SK-N-SH treated with all-trans-retinoic acid at 6 μM for 48 hours (cell line): Measurements from ENCODE around the gene PEX5L.

Experiments used
- ATAC-seq: fragments of 200-7000 bp; cut with Tn5 transposase; 3 replicates; pipeline ENCODE4 v1.9.1; 2020; ENCODE audit warnings: mild to moderate bottlenecking, moderate library complexity
- ARNTL ChIP-seq: fragments of 450-650 bp; formaldehyde crosslinking; IDR thresholded peaks from 2 replicates; pipeline ENCODE4 v1.5.0; 2020; ENCODE audit warnings: low read depth, mild to moderate bottlenecking, moderate library complexity, borderline replicate concordance
- CREB5 ChIP-seq: fragments of 250-450 bp; sonication (Bioruptor Pico); IDR thresholded peaks from 2 replicates; pipeline ENCODE4 v1.5.1; 2020; ENCODE audit warnings: low read depth, mild to moderate bottlenecking, moderate library complexity
- CSDC2 ChIP-seq: fragments of 250-450 bp; sonication (Bioruptor Pico); IDR thresholded peaks from 2 replicates; pipeline ENCODE4 v1.5.0; 2020; ENCODE audit warnings: mild to moderate bottlenecking, moderate library complexity
- CSRNP3 ChIP-seq: fragments of 250-450 bp; sonication (Bioruptor Pico); IDR thresholded peaks from 2 replicates; pipeline ENCODE4 v1.5.1; 2021; ENCODE audit warnings: mild to moderate bottlenecking, moderate library complexity
- ESRRG ChIP-seq: fragments of 250-450 bp; sonication (Bioruptor Pico); IDR thresholded peaks from 2 replicates; pipeline ENCODE4 v1.6.1; 2021; ENCODE audit warnings: mild to moderate bottlenecking
- GLIS3 ChIP-seq: fragments of 250-450 bp; sonication (Bioruptor Pico); IDR thresholded peaks from 2 replicates; pipeline ENCODE4 v1.5.0; 2020; ENCODE audit warnings: mild to moderate bottlenecking, moderate library complexity
- ISL1 ChIP-seq: fragments of 250-450 bp; sonication (Bioruptor Pico); IDR thresholded peaks from 2 replicates; pipeline ENCODE4 v2.1.2; 2022; ENCODE audit warnings: mild to moderate bottlenecking, moderate library complexity
- PATZ1 ChIP-seq: fragments of 250-450 bp; sonication (Bioruptor Pico); IDR thresholded peaks from 2 replicates; pipeline ENCODE4 v1.8.0; 2020; ENCODE audit warnings: mild to moderate bottlenecking, moderate library complexity, borderline replicate concordance
- PPARA ChIP-seq: fragments of 250-450 bp; sonication (Bioruptor Pico); IDR thresholded peaks from 2 replicates; pipeline ENCODE4 v1.5.0; 2020; ENCODE audit warnings: mild to moderate bottlenecking, borderline replicate concordance
- RARB ChIP-seq: fragments of 250-450 bp; sonication (Bioruptor Pico); IDR thresholded peaks from 2 replicates; pipeline ENCODE4 v1.8.0; 2021; ENCODE audit warnings: mild to moderate bottlenecking, moderate library complexity
- SNAI2 ChIP-seq: fragments of 250-450 bp; sonication (Bioruptor Pico); IDR thresholded peaks from 2 replicates; pipeline ENCODE4 v1.5.0; 2020; ENCODE audit warnings: mild to moderate bottlenecking, moderate library complexity
- TCF4 ChIP-seq: fragments of 250-450 bp; sonication (Bioruptor Pico); IDR thresholded peaks from 2 replicates; pipeline ENCODE4 v1.8.0; 2021; ENCODE audit warnings: mild to moderate bottlenecking, moderate library complexity, borderline replicate concordance
- TOX ChIP-seq: fragments of 250-450 bp; sonication (Bioruptor Pico); IDR thresholded peaks from 2 replicates; pipeline ENCODE4 v1.8.0; 2021; ENCODE audit warnings: mild to moderate bottlenecking, moderate library complexity, borderline replicate concordance
- ZFP3 ChIP-seq: fragments of 250-450 bp; sonication (Bioruptor Pico); IDR thresholded peaks from 2 replicates; pipeline ENCODE4 v1.5.0; 2020; ENCODE audit warnings: mild to moderate bottlenecking, moderate library complexity
- ZFP30 ChIP-seq: fragments of 450-650 bp; formaldehyde crosslinking; IDR thresholded peaks from 2 replicates; pipeline ENCODE4 v1.5.0; 2022; ENCODE audit warnings: mild to moderate bottlenecking, moderate library complexity
- ZNF565 ChIP-seq: fragments of 450-650 bp; formaldehyde crosslinking; conservative IDR thresholded peaks from 2 replicates; pipeline ENCODE4 v1.5.0; 2020; ENCODE audit warnings: low read depth, mild to moderate bottlenecking, moderate library complexity
- ZNF8 ChIP-seq: fragments of 450-650 bp; formaldehyde crosslinking; IDR thresholded peaks from 2 replicates; pipeline ENCODE4 v1.5.0; 2020; ENCODE audit warnings: mild to moderate bottlenecking, moderate library complexity
- TF ChIP-seq, protein P1 (sequence below): fragments of 250-450 bp; sonication (Bioruptor Pico); IDR thresholded peaks from 2 replicates; pipeline ENCODE4 v1.8.0; 2021; ENCODE audit warnings: low read depth, mild to moderate bottlenecking, moderate library complexity, borderline replicate concordance
- TF ChIP-seq, protein P2 (sequence below): fragments of 250-450 bp; sonication (Bioruptor Pico); IDR thresholded peaks from 2 replicates; pipeline ENCODE4 v1.5.0; 2020; ENCODE audit warnings: mild to moderate bottlenecking, moderate library complexity

Gene PEX5L

DNA sequence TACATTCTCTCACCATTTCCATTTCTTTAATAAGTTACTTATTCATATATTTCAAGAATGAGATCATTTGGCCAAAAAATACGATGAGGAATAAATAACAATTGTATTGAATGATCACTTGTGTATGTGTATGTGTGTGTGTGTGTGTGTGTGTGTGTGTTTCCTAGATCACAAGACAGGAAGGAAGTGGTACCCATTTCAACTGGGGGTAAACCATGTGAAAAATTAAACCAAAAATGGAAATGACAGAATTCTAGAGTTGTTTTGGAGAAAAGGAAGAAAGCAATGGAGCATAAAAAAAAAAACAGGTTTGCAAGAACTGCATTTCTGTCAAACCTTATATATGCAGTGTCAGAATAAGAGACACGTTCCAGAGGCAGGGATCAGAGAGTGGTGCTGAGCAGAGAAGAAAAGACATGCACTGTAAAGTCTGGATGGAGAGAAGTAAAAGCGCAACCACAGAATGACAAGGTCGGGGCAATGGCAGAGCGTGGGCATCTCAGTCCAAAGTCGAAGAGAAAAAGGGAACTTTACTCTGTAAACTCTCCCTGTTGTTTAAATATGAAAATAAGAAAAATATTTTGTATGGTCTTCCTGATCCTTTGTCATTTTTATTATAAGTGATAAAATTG, 75.5 kb downstream of the PEX5L start:
- TF ChIP-seq ZFP3 (CRISPR knock-in tag) (no peak), ESRRG (no peak), TOX (no peak), ZFP30 (CRISPR knock-in tag) (no peak), CSRNP3 (CRISPR knock-in tag) (no peak), TCF4 (no peak)
- TF ChIP-seq, protein P1, sequence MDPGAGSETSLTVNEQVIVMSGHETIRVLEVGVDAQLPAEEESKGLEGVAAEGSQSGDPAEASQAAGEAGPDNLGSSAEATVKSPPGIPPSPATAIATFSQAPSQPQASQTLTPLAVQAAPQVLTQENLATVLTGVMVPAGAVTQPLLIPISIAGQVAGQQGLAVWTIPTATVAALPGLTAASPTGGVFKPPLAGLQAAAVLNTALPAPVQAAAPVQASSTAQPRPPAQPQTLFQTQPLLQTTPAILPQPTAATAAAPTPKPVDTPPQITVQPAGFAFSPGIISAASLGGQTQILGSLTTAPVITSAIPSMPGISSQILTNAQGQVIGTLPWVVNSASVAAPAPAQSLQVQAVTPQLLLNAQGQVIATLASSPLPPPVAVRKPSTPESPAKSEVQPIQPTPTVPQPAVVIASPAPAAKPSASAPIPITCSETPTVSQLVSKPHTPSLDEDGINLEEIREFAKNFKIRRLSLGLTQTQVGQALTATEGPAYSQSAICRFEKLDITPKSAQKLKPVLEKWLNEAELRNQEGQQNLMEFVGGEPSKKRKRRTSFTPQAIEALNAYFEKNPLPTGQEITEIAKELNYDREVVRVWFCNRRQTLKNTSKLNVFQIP (CRISPR knock-in tag): no peak
- ATAC-seq: no peak

DNA sequence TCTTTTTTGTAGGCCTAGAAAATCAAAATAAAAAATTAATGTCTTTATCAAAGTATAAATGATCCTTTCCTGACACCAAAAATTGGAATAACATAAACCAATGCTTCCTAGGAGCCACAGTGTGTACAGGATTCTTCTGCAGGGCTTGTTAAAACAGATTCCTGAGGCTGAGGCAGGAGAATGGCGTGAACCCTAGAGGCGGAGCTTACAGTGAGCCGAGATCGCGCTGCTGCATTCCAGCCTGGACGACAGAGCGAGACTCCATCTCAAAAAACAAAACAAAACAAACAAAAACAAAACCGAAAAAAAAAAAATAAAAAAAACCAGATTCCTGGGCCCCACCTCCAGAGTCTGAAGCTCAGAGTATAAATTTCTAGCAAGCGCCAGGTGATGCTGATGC, 78.0 kb downstream of the PEX5L start:
- ATAC-seq: no peak
- TF ChIP-seq SNAI2 (no peak), CSRNP3 (CRISPR knock-in tag) (no peak), ZNF565 (CRISPR knock-in tag) (no peak), ZNF8 (CRISPR knock-in tag) (no peak), CREB5 (CRISPR knock-in tag) (no peak), ISL1 (CRISPR knock-in tag) (no peak), ARNTL (CRISPR knock-in tag) (no peak), GLIS3 (CRISPR knock-in tag) (no peak), CSDC2 (CRISPR knock-in tag) (no peak), ZFP3 (CRISPR knock-in tag) (no peak), TOX (no peak)
- TF ChIP-seq, protein P2, sequence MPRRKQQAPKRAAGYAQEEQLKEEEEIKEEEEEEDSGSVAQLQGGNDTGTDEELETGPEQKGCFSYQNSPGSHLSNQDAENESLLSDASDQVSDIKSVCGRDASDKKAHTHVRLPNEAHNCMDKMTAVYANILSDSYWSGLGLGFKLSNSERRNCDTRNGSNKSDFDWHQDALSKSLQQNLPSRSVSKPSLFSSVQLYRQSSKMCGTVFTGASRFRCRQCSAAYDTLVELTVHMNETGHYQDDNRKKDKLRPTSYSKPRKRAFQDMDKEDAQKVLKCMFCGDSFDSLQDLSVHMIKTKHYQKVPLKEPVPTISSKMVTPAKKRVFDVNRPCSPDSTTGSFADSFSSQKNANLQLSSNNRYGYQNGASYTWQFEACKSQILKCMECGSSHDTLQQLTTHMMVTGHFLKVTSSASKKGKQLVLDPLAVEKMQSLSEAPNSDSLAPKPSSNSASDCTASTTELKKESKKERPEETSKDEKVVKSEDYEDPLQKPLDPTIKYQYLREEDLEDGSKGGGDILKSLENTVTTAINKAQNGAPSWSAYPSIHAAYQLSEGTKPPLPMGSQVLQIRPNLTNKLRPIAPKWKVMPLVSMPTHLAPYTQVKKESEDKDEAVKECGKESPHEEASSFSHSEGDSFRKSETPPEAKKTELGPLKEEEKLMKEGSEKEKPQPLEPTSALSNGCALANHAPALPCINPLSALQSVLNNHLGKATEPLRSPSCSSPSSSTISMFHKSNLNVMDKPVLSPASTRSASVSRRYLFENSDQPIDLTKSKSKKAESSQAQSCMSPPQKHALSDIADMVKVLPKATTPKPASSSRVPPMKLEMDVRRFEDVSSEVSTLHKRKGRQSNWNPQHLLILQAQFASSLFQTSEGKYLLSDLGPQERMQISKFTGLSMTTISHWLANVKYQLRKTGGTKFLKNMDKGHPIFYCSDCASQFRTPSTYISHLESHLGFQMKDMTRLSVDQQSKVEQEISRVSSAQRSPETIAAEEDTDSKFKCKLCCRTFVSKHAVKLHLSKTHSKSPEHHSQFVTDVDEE: no peak

DNA sequence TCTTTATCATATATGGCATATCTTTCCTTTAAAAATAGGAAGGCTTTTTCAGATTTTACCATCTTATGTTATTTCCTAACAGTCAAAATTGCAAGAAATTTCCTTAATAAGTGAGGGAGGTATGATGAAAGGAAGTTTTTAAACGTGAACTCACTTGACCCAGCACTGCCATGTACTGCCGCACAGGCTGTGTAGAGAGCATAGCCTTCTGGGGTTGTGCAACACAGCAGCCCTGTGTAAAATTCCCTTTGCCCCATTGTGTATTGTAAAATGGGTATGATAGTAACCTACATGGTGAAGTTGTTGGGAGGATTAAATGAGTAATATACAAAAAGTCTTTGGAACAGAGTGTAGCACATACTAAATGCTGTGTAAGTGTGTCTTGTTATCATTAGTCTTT, 78.6 kb downstream of the PEX5L start:
- ATAC-seq: no peak
- TF ChIP-seq ZNF8 (CRISPR knock-in tag): no peak
- no peak for TF ChIP-seq TOX
- TF ChIP-seq, protein P1 (CRISPR knock-in tag): no peak
- no peak for TF ChIP-seq PPARA
- TF ChIP-seq, protein P2: no peak
- no peak for TF ChIP-seq ISL1 (CRISPR knock-in tag)
- no peak for TF ChIP-seq TCF4
- no peak for TF ChIP-seq PATZ1 (CRISPR knock-in tag)
- no peak for TF ChIP-seq ESRRG
- TF ChIP-seq CSRNP3 (CRISPR knock-in tag): no peak
- no peak for TF ChIP-seq ZFP3 (CRISPR knock-in tag)
- no peak for TF ChIP-seq SNAI2
- TF ChIP-seq RARB (CRISPR knock-in tag): no peak
